SKM-1 (cell line): ENCODE results near the gene FAM20A.
"Not testable (repeated sequence)": the region's sequence is repeated elsewhere in the genome, so short reads cannot be mapped to it uniquely, and the experiment has no call there.

Source experiments
- DNase-seq: peaks from one replicate; lab custom pipeline; 2025; ENCODE audit not compliant: unreplicated experiment; lab: John Stamatoyannopoulos, UW

Gene FAM20A

DNA sequence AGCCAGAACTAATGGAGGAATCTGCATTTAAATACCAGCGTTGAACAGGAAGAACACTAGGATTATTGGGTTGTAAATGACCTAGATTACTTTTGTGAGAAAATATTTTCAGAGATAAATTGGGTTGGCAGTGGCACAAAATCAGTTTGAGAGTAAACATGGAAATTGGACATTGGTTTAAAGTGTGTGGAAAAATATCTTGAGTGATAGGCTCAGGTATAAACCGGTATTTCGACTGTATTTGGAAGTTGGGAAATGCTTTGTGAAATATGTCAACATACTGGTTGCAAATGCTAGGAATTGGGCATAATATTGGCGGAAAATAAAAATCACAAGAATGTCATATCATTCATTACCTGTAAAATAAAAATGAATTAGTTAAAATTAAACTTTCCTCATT is 73.9 kb downstream of the FAM20A start:
- DNase-seq, result no peak

DNA sequence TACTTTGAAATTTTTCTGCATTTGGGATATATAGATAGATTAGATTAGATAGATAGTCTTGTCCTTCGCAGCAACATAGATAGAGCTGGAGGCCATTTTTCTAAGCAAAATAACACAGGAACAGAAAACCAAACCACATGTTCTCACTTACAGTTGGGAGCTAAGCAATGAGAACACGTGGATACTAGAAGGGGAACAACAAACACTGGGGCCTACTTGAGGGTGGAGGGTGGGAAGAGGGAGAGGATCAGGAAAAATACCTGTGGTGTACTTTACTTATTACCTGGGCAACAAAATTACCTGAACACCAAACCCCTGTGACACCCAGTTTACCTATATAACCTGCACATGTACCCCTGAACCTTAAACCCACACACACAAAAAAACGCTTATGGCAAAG is 74.6 kb downstream of the FAM20A start:
- DNase-seq, result no peak

DNA sequence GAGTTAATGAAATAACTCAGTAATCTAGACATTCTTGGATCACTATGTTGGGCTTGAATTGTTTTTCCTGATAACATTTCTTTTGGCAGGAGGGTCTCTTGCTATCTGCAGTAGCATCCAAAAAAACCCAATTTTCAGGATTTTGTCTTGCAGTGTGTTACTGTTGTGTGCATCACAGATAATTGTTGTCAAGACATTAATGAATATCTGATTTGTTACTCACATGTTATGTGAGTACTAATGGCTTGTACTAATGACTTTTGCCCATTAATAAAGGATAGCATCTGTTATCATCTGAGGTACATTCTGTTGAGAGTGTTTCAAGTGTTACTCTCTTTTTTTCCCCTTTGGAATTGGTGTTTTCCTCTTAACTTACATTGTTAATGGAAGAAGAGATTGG is 78.9 kb downstream of the FAM20A start:
- no peak for DNase-seq

DNA sequence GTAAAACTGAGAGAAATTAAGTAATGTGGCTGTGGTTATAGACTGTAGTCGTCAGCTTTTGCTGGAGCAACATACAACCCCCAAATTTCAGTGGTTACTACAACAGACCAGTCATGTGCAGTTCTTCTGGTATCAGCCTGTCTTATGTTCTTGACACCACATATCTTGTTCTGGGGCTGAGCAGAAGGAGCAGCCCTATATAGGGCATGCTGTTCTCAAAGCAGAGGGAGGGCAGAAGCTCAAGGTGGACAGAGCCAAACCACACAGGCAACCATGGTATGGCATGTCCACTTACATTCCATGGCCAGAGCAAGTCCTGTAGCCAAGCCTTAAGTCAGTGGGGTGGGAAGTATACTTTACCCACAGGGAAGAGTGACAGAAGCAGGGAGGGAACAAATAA is 81.3 kb downstream of the FAM20A start:
- DNase-seq, result no peak

DNA sequence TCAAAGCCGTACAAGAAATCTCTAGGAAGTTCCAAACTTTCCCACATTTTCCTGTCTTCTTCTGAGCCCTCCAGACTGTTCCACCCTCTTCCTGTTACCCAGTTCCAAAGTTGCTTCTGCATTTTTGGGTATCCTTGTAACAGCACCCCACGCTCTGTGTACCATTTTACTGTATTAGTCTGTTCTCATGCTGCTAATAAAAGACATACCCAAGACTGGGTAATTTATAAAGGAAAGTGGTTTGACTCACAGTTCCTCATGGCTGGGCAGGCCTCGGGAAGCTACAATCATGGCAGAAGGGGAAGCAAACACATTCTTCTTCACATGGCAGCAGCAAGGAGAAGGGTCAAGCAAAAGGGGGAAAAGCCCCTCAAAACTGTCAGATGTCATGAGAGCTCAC is 82.1 kb downstream of the FAM20A start:
- not testable (repeated sequence) for DNase-seq

DNA sequence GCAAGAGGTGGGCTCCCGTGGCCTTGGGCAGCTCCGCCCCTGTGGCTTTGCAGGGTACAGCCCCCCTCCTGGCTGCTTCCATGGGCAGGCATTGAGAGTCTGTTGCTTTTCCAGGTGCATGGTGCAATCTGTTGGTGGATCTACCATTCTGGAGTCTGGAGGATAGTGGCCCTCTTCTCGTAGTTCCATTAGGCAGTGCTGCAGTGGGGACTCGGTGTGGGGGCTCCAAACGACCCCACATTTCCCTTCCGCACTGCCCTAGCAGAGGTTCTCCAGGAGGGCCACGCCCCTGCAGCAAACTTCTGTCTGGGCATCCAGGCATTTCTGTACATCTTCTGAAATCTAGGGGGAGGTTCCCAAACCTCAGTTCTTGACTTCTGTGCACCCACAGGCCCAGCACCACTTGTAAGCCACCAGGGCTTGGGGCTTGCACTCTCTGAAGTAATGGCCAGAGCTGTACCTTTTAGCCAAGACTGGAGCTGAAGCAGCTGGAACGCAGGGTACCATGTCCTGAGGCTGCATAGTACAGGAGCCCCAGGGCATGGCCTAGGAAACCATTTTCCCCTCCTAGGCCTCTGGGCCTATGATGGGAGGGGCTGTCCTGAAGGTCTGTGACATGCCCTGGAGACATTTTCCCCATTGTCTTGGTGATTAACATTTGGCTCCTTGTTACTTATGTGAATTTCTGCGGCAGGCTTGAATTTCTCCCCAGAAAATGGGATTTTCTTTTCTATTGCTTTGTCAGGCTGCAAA is 82.9 kb downstream of the FAM20A start:
- DNase-seq, result no peak

DNA sequence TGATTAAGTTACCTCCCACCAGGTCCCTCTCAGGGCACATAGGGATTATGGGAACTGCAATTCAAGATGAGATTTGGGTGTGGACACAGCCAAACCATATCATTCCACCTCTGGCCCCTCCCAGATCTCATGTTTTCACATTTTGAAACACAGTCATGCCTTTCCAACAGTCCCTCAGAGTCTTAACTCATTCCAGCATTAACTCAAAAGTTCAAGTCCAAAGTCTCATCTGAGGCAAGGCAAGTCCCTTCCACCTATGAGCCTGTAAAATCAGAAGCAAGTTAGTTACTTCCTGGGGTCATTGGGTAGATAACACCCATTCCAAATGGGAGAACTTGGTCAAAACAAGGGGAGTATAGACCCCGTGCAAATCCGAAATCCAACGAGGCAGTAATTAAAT is 83.6 kb downstream of the FAM20A start:
- not testable (repeated sequence) for DNase-seq

DNA sequence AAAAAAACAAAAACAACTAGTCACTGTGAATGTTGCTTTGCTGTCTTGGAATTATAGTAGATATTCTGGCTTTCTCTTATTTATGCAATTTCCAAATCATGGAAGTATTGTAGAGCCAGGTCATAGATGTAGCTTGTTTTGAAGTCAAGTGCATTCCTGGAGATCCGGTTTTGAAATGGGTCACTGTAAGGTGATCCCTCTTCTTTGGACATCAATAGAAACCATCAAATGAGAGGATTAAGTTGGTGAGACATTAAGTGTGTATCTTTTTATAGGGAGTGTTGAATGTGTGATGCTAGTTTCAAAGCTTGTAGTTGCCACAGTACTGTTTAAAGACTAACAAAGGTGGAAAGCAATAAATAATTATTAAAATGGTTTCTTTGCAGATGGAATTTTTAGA is 84.4 kb downstream of the FAM20A start:
- no peak for DNase-seq

DNA sequence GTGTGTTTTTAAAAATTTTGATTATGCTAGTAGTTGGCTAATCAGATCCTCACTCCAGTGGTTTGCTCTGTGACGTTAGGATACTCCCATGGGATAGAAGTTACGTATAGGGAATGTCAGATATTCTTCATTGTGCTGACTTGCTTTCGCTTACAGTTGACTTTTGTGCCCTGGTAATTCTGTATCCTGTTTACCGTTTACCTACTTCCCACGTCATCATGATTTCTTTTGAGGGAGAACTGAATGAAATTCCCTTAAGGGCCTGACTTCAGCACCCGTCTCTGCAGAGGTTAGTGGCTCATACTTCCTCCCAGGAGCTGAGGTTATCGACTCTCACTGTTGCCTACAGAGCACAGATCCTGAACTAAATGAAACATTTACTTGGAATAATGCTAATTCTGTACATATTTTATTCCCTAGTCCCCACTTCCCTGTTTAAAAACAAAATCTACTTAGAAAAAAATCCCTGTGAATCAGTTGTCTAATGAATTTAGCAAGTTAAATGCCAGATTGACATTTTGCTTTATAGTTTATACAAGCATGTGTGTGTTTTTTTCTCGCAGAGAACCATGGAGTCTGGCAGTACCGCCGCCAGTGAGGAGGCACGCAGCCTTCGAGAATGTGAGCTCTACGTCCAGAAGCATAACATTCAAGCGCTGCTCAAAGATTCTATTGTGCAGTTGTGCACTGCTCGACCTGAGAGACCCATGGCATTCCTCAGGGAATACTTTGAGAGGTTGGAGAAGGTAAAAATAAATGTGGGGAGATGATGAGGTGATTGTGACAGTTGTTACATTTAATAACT is 86.1 kb downstream of the FAM20A start:
- no peak for DNase-seq

DNA sequence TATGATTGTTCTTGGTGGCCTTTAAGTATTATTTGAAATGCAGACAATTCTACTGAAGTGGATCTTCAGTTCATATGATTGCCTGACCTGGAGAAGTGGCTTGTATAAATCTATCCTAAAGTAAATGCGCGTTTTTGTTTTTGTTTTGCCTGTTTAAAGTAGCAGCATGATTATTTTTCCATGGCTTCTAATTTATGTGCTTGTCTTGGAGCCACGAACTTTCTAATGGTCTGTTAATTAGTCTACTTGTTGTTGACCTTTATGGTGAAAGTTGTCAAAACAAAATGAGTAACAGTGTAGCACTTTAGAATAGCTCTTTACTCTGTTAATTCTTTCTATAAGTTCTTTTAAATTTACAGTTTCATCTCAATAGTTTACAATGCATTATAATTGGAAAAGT is 87.2 kb downstream of the FAM20A start:
- DNase-seq, result no peak

DNA sequence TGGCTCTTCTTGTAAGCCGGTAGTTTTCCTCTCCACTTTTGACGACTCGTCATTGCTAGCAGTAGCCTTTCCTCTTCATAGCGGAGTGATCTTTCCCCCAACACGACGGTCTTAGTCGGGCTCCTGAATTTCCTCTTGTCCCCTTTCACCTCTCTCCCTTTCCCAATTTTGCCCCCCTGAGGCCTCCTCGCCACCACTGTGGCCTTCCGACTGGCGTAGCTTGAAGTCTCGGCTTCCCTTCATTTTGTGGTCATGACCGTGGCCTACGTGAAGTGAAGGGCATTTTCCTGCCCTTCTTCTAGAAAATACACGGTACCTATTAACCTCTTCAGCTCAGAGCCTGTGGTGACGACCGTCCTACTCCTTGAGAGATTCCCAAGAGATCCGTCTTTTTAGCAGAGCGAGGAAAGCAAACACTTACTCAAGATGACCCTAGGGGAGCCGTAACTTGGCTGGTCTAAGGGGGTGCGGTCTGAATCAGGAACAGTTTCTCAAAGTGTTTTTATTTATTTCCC is 88.2 kb downstream of the FAM20A start:
- DNase-seq, result no peak

DNA sequence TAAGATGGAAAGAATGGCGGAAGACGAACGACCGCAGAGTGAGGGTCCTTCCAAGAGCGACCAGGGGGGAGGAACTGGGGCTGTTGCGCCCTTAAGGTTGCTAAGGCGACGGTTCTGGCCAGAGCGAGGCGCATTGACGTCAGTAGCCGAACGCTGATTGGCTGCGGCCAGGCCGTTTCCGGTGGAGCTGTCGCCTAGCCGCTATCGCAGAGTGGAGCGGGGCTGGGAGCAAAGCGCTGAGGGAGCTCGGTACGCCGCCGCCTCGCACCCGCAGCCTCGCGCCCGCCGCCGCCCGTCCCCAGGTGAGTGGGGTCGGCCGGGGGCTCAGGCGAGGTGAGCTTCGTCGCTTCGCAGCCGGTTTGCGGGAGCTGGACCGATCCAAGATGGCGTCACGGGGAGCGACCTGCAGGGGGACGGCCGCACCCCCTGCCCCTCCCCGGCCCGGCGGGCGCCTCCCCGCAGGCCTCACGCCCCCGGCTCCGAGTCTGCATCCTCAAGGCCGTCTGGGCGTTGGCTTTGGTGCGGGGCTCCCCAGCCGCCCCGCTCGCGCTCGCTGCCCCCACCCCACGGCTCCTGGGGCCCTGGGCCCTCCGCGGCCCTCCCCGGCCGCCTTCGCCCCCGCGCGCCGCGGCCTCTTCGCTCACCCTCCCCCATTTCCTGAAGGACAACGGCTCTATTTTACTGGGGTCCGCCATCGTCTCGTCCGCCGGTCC is 88.8 kb downstream of the FAM20A start, which contains the start of gene PRKAR1A:
Gene PRKAR1A (plus strand): TSS at position 184 of the 713 bp plus-strand sequence. CDS start 2,970 bp downstream, outside the sequence.
- peak; percentile 78 for DNase-seq

DNA sequence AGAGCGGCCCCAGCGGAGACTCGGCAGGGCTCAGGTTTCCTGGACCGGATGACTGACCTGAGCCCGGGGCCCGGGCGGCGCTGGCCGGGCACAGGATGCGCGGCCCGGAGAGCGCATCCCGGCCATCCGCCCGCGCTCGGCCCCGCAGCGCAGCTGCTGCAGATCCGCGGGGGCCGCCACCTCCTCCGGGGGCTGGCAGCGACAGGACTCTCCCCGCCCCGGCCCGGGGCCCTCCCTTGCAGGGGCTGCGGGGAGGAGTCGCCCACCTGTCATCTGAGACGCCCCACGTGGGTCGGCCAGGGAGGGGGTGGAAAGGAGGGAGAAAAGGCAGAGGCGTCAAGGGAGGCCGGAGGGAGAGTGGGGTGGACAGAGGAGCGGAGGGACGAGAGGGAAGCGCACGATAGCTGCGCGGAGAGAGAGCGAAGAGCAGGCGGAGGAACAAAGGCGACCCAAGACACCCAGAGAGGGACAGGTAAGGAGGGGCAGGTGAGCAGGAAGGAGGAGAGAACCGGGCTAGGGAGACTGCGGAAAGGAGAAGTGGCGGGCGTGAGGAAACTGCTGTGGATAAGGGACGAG is 89.4 kb downstream of the FAM20A start:
- no peak for DNase-seq

DNA sequence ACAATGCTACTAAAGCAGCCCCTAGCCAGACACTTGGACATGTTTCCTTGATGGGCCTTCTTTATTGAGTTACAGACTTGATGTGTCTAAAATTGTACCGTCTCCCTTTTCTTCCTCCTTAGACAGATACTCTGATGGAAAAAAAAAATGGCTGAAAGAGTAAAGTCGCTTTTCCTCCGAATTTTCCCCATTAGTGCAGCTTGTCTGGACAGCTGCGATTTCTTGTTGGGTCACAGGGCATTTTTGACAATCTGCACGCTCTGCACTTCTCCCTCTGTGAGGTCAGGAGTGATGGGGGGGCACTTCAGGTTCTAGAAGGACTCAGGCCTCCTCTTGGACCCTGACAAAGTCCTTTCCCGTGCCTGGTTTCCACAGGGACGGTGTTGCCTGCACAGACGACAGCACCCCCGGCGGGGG is 89.9 kb downstream of the FAM20A start:
- DNase-seq, result no peak

DNA sequence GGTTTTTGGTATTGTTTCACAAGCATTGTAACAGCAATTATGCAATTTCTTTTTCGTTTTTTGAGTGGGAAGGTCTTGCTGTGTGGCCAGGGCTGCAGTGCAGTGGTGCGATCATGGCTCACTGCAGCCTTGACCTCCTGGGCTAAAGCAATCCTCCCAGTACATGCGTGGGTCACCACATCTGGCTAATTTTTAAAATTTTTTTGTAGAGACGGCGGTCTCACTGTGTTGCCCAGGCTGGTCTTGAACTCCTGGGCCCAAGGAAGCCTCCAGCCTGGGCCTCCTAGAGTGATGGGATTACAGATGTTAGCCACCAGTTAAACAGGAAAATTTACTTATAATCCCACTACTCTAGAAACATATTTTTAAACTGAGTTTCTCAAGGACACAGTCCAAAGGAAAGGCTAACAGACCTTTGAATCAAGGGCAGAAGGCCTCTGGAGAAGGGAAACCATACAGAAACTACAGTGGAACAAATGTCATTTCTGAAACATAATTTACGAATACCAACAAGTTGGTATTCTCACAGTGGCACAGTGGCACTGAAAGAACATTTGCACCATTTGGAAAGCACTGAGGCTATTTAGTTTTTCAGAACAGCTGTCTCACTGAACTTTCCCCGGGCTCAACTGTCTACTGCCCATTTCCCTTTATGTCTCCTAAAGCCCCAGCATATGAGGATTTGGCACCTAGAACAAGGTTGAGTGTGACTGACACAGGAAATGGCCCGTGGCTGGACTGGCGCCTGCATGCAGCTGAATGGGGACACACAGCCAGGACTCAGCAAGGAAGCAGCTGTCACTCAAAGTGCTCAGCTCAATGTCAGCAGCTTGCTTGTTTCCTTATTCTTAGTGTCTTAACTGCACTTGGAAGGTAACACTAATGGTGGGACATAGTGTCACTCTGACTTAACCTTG is 91.8 kb downstream of the FAM20A start:
- no peak for DNase-seq

DNA sequence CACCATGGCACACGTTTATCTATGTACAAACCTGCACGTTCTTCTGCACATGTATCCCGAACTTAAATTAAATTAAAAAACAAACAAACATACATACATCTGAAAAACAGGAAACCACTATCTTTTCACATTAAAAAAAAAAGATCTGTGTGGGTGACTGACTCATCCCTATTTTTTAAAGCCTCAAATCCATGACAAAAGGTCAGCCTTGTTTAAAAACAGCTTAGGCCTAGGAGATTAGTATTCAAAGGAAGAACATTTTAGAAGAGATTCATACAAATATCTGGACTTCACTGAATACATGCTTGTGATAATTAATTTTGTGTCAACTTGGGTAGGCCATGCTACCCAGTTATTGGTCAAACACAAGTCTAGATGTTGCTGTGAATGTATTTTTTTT is 93.6 kb downstream of the FAM20A start:
- DNase-seq, result no peak

DNA sequence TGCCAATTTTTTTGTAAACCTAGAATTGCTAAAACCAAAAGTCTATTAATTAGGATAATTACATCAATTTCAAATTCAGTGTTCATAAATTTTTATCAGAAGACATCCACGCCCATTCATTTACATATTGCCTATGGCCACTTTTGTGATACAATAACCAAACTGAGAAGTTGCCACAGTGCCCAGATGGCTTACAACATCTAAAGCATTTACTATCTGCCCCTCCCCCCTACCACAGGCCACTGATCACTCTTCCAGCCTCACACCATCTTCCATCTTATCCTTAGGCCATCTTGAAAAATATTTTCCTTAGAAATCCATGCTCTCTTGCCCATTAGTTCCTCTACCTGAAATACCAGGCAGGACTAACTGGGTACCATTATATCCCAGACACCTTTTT is 95.2 kb downstream of the FAM20A start:
- DNase-seq, result no peak

DNA sequence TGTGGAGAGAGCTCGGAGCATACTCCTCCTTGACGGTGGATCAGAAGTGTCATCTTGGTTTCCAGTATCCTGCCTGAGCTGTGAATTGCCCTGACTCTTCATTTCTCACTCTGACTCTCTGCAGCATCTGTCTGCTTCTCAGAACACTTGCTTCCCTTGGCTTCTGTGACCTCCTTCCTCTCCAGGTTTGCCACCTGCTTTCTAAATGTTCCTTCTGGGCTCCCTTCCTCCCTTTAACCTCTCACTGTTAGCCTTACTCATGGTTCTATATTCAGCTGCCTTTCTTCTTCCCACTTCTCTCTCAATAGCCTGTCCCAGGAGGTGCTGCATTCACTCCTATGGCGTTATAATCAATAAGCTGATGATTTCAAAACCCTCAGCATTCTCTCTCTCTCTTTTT is 100.1 kb downstream of the FAM20A start:
- DNase-seq, result no peak

DNA sequence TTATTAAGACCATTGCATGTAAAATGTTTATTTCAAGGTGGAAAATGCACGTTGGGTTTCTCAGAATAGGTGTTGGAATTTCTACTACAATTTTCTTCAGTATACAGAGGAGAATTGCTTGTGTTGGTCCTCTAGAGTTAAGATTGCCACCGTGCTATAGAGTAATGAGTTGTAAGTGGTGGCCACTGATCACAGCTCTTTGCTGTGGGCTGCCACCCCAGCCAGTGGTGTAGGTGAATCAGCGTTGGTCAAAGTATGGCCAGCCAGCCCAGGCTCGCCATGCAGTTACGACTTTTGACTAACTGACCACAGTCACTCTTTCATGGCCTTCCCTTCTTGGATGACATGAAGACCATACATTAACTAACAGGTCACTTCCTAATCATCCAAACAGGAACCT is 101.6 kb downstream of the FAM20A start:
- no peak for DNase-seq
